IMR-90 (cell line): ENCODE results near the gene MEIS2. TPM values are rescaled to one million over a fixed set of nuclear protein-coding genes. Genes with fewer than 3 reads are reported as not detected.
A peak's percentile ranks its signal among the peaks of the same experiment; 100 is the strongest.

Source experiments
- ATAC-seq: fragments of 200-7000 bp; cut with Tn5 transposase; 2 replicates; pipeline ENCODE4 v1.9.1; 2020; ENCODE audit warnings: low read depth, mild to moderate bottlenecking, moderate library complexity
- BruUV-seq: library from RNA; stranded (reverse); fragments of 400-500 nt; replicated peaks from 2 replicates; lab custom pipeline; 2021; lab: Mats Ljungman, UMichigan
- CTCF ChIA-PET: fragments of 300-600 bp; formaldehyde crosslinking; extraction: SDS; loops from one replicate; lab custom pipeline; 2021; ENCODE audit warnings: antibody characterized with exemption; lab: Yijun Ruan, JAX
- POLR2A ChIA-PET: fragments of 300-600 bp; sonication (Branson Sonifier 250); formaldehyde crosslinking; loops from one replicate; lab custom pipeline; 2022; ENCODE audit warnings: antibody characterized with exemption; ENCODE audit not compliant: unreplicated experiment; lab: Charles Lee
- DNase-seq: peaks from one replicate; pipeline ENCODE4 v3.0.0; 2013
- H2AFZ ChIP-seq: replicated peaks from 2 replicates; pipeline ENCODE3; 2013; ENCODE audit warnings: low read length, mild to moderate bottlenecking; ENCODE audit not compliant: poor library complexity
- H2AK5ac ChIP-seq: 2 replicates; pipeline ENCODE4 v1.6.1; 2013; ENCODE audit warnings: low read depth, low read length, inconsistent platforms
- H2AK9ac ChIP-seq: replicated peaks from 2 replicates; pipeline ENCODE3; 2013; ENCODE audit warnings: mild to moderate bottlenecking, low read depth, low read length, moderate library complexity; ENCODE audit not compliant: poor library complexity
- H2BK120ac ChIP-seq: 2 replicates; pipeline ENCODE4 v1.6.1; 2013; ENCODE audit warnings: low read depth, low read length, inconsistent platforms
- H2BK15ac ChIP-seq: 3 replicates; pipeline ENCODE4 v1.6.1; 2013; ENCODE audit warnings: low read depth, low read length, inconsistent platforms
- H2BK20ac ChIP-seq: 2 replicates; pipeline ENCODE4 v1.6.1; 2013; ENCODE audit warnings: low read depth, mild to moderate bottlenecking, inconsistent platforms, low read length, moderate library complexity
- H2BK5ac ChIP-seq: 2 replicates; pipeline ENCODE4 v1.6.1; 2013; ENCODE audit warnings: mild to moderate bottlenecking, low read depth, low read length, inconsistent platforms; ENCODE audit not compliant: poor library complexity, severe bottlenecking
- H3K14ac ChIP-seq: replicated peaks from 2 replicates; pipeline ENCODE4 v1.6.1; 2013; ENCODE audit warnings: low read depth, low read length, inconsistent platforms
- H3K18ac ChIP-seq: 2 replicates; pipeline ENCODE4 v1.6.1; 2013; ENCODE audit warnings: low read depth, low read length, control low read depth
- H3K23ac ChIP-seq: 2 replicates; pipeline ENCODE4 v1.6.1; 2013; ENCODE audit warnings: low read depth, low read length, inconsistent platforms
- H3K27ac ChIP-seq: 2 replicates; pipeline ENCODE4 v1.5.1; 2013; ENCODE audit warnings: mild to moderate bottlenecking, control low read depth, low read length; ENCODE audit not compliant: insufficient read depth
- H3K27me3 ChIP-seq: 2 replicates; pipeline ENCODE4 v1.6.1; 2013; ENCODE audit warnings: low read length; ENCODE audit not compliant: control insufficient read depth, insufficient read depth
- H3K36me3 ChIP-seq: 2 replicates; pipeline ENCODE4 v1.6.1; 2013; ENCODE audit warnings: low read length, mixed read lengths; ENCODE audit not compliant: control insufficient read depth, insufficient read depth
- H3K4ac ChIP-seq: 2 replicates; pipeline ENCODE4 v1.6.1; 2013; ENCODE audit warnings: low read depth, low read length, inconsistent platforms
- H3K4me1 ChIP-seq: 2 replicates; pipeline ENCODE4 v1.6.1; 2013; ENCODE audit warnings: low read length, mixed read lengths; ENCODE audit not compliant: control insufficient read depth, insufficient read depth
- H3K4me2 ChIP-seq: 2 replicates; pipeline ENCODE4 v1.6.1; 2013; ENCODE audit warnings: low read depth, mild to moderate bottlenecking, control low read depth, low read length, moderate library complexity
- H3K4me3 ChIP-seq: 2 replicates; pipeline ENCODE4 v1.5.1; 2013; ENCODE audit warnings: low read depth, mild to moderate bottlenecking, control low read depth, low read length, moderate library complexity; ENCODE audit not compliant: insufficient read depth
- H3K56ac ChIP-seq: 2 replicates; pipeline ENCODE4 v1.6.1; 2013; ENCODE audit warnings: low read length, inconsistent platforms; ENCODE audit not compliant: insufficient read depth; ENCODE audit errors: extremely low read depth
- H3K79me1 ChIP-seq, 2 experiments: 2 replicates each; pipeline ENCODE4 v1.6.1; 2013; ENCODE audit warnings: low read length in 2 of 2, inconsistent platforms in 1 of 2, low read depth in 1 of 2
- H3K9ac ChIP-seq: 2 replicates; pipeline ENCODE4 v1.6.1; 2013; ENCODE audit warnings: low read depth, low read length, control low read depth
- H3K9me1 ChIP-seq: 2 replicates; pipeline ENCODE4 v1.6.1; 2013; ENCODE audit warnings: low read length, inconsistent platforms; ENCODE audit not compliant: insufficient read depth
- H3K9me3 ChIP-seq: 2 replicates; pipeline ENCODE4 v1.6.1; 2013; ENCODE audit warnings: low read length; ENCODE audit not compliant: control insufficient read depth, insufficient read depth
- H4K20me1 ChIP-seq: 2 replicates; pipeline ENCODE4 v1.6.1; 2013; ENCODE audit warnings: low read length, inconsistent platforms; ENCODE audit not compliant: insufficient read depth
- H4K5ac ChIP-seq: 2 replicates; pipeline ENCODE4 v1.6.1; 2013; ENCODE audit warnings: mild to moderate bottlenecking, low read depth, low read length, control low read depth
- H4K8ac ChIP-seq, 2 experiments: 2 replicates each; pipeline ENCODE4 v1.6.1; 2013; ENCODE audit warnings: low read depth in 2 of 2, low read length in 2 of 2, control low read depth in 1 of 2, inconsistent platforms in 1 of 2
- H4K91ac ChIP-seq: 2 replicates; pipeline ENCODE4 v1.6.1; 2013; ENCODE audit warnings: low read depth, low read length, inconsistent platforms; ENCODE audit not compliant: insufficient read depth
- CEBPB ChIP-seq: IDR thresholded peaks from 2 replicates; pipeline ENCODE4 v1.6.1; 2012; ENCODE audit warnings: low read depth, low read length, improper control_type of control experiment
- CHD1 ChIP-seq: IDR thresholded peaks from 2 replicates; pipeline ENCODE4 v1.6.1; 2012; ENCODE audit warnings: low read depth, low read length, improper control_type of control experiment
- FOS ChIP-seq: fragments of 150-350 bp; IDR thresholded peaks from 2 replicates; pipeline ENCODE4 v1.6.1; 2016; ENCODE audit warnings: low read depth, low read length
- MXI1 ChIP-seq: IDR thresholded peaks from 2 replicates; pipeline ENCODE4 v1.6.1; 2012; ENCODE audit warnings: low read depth, mild to moderate bottlenecking, low read length, moderate library complexity, borderline replicate concordance
- RAD21 ChIP-seq: IDR thresholded peaks from 2 replicates; pipeline ENCODE4 v1.6.1; 2012; ENCODE audit warnings: low read length, improper control_type of control experiment
- RCOR1 ChIP-seq: IDR thresholded peaks from 2 replicates; pipeline ENCODE4 v1.6.1; 2012; ENCODE audit warnings: mild to moderate bottlenecking, low read length, improper control_type of control experiment; ENCODE audit not compliant: insufficient replicate concordance
- RFX5 ChIP-seq: IDR thresholded peaks from 2 replicates; pipeline ENCODE4 v1.8.0; 2012; ENCODE audit warnings: low read depth, mild to moderate bottlenecking, low read length, moderate library complexity
- SMC3 ChIP-seq: fragments of 150-350 bp; IDR thresholded peaks from 2 replicates; pipeline ENCODE4 v1.6.1; 2016; ENCODE audit warnings: low read depth, mild to moderate bottlenecking, antibody characterized with exemption, low read length, moderate library complexity
- WGBS, 2 experiments: methylation state at CpG; one replicate each; pipeline versions ENCODE4 v1.1.5 to v1.1.7; 2013; ENCODE audit warnings: missing lambda C conversion rate in 2 of 2; ENCODE audit not compliant: insufficient read length in 1 of 2; ENCODE audit errors: extremely low coverage in 2 of 2; 5-methylcytosine and 5-hydroxymethylcytosine counted together
- dilution Hi-C: fragments of 300-500 bp; cut with HindIII; formaldehyde crosslinking; loops from one replicate; pipeline ENCODE4 v1.14.3; 2018; ENCODE audit warnings: low sequenced_read_pairs; ENCODE audit not compliant: unreplicated experiment
- in situ Hi-C: fragments of 300-500 bp; cut with MboI; formaldehyde crosslinking; loops from 3 replicates; pipeline ENCODE4 v1.14.3; 2019; ENCODE audit warnings: low sequenced_read_pairs, inconsistent platforms, mixed read lengths
- intact Hi-C: fragments of 100-400 bp; cut with micrococcal nuclease; formaldehyde crosslinking; loops from 2 replicates; pipeline ENCODE4 v1.10.0; 2022
- polyA plus RNA-seq, 3 experiments: library from polyadenylated mRNA; depleted of rRNA; stranded (reverse); fragments of >200 nt; gene quantifications; 2 replicates each; pipeline ENCODE4 v1.2.3, GENCODE V29; 2012; ENCODE audit warnings: low replicate concordance in 1 of 3
- total RNA-seq: library from RNA; depleted of rRNA; stranded (reverse); fragments of >200 nt; gene quantifications from 2 replicates; pipeline ENCODE4 v1.2.3, GENCODE V29; 2012
- TF ChIP-seq, protein P1 (sequence below): fragments of 150-350 bp; IDR thresholded peaks from 2 replicates; pipeline ENCODE4 v1.6.1; 2016; ENCODE audit warnings: low read depth, mild to moderate bottlenecking, low read length, moderate library complexity, borderline replicate concordance
- TF ChIP-seq, protein P2 (sequence below): fragments of 150-350 bp; IDR thresholded peaks from 2 replicates; pipeline ENCODE4 v1.6.1; 2017; ENCODE audit warnings: mild to moderate bottlenecking, antibody characterized with exemption, low read length, low read depth

The MEIS2 gene
- total and polyA plus RNA-seq, 2 of the 4 experiments (the other 2 are of a cell fraction) = 70.1 to 71.3 TPM

DNA sequence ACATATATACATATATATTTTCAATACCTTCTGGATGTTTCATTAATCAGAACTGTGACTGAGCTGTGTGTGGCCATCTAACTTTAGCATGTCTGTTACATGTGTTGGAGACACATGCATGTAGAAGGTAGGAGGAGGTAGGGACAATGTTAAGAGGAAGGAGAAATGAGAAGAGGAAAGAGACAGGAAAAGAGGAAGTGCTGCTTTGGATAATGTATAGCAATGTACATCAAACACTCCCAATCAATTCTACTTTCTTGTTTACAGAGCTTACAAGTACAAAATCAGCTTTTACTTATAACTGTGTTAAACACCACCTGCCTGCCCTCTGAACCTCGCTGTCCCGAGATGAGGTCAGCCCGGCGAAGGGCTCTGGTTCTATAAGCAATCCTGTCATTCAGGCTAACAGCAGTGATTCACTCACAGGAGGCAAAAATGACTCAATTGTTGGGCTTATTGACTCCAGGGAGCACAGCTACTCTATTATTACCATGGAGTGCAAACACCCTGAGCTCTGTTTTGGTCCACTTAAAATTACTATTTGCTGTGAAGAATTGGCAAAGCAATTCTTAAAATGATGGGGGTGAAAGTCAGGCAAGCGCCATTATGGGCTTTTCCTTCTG is 188.9 kb downstream of the MEIS2 start:
- Histone ChIP-seq H3K27me3 (no peaks in the 10 kb centered on the region), H3K4me3 (no peak overlapping the region), H3K4me1 (peaks cover 6% of the 10 kb centered on the region), H3K14ac (no peak overlapping the region), H2AK9ac (no peak overlapping the region), H2BK5ac (peak overlapping the region; percentile 60), H3K27ac (no peak overlapping the region), H4K8ac (peak overlapping the region in 1 of 2 experiments; percentile 19; a peak in 1 of 4 replicates), H3K4ac (no peak overlapping the region), H4K91ac (no peak overlapping the region), H2BK120ac (no peak overlapping the region), H3K23ac (no peak overlapping the region), H2BK20ac (no peak overlapping the region), H3K18ac (no peak overlapping the region), H3K9me1 (no peaks in the 10 kb centered on the region), H3K56ac (no peak overlapping the region), H3K36me3 (no peaks in the 10 kb centered on the region), H4K5ac (no peak overlapping the region), H3K9ac (no peak overlapping the region), H2AK5ac (no peak overlapping the region), H2BK15ac (no peak overlapping the region), H4K20me1 (no peaks in the 10 kb centered on the region), H3K79me1 (peaks cover 14 to 19% of the 10 kb centered on the region in 2 experiments; a peak in 2 of 4 replicates), H2AFZ (no peak overlapping the region), H3K9me3 (no peaks in the 10 kb centered on the region), H3K4me2 (no peak overlapping the region)
- intact Hi-C loops = no loop called here
- BruUV-seq = no TSS peak
- ATAC-seq (peak; percentile 80), DNase-seq (peak; percentile 88)
- CTCF ChIA-PET = interaction anchor here (0.8 kb wide), 1 partner anchor 9 kb away, joined by 3 read pairs; no protein-coding TSS in a partner anchor
- dilution Hi-C loops = no loop called here
- TF ChIP-seq MXI1 (no peak), RFX5 (no peak), CEBPB (peak; percentile 16; the same call in 1 of the 2 replicates), SMC3 (no peak), FOS (peak; percentile 66), CHD1 (no peak), RCOR1 (no peak), RAD21 (no peak)
- TF ChIP-seq, protein P1, sequence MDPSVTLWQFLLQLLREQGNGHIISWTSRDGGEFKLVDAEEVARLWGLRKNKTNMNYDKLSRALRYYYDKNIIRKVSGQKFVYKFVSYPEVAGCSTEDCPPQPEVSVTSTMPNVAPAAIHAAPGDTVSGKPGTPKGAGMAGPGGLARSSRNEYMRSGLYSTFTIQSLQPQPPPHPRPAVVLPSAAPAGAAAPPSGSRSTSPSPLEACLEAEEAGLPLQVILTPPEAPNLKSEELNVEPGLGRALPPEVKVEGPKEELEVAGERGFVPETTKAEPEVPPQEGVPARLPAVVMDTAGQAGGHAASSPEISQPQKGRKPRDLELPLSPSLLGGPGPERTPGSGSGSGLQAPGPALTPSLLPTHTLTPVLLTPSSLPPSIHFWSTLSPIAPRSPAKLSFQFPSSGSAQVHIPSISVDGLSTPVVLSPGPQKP = no peak
- TF ChIP-seq, protein P2, sequence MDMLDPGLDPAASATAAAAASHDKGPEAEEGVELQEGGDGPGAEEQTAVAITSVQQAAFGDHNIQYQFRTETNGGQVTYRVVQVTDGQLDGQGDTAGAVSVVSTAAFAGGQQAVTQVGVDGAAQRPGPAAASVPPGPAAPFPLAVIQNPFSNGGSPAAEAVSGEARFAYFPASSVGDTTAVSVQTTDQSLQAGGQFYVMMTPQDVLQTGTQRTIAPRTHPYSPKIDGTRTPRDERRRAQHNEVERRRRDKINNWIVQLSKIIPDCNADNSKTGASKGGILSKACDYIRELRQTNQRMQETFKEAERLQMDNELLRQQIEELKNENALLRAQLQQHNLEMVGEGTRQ = no peak
- in situ Hi-C loops = no loop called here
- WGBS, 2 experiments = no CpG with 5 or more reads among the region's 5 CpGs
- POLR2A ChIA-PET = no interaction called here
